GM03348 (cell line): ENCODE measurements around the gene GSX1.
A peak's percentile ranks its signal among the peaks of the same experiment; 100 is the strongest.
"Not testable (repeated sequence)": the region's sequence is repeated elsewhere in the genome, so short reads cannot be mapped to it uniquely, and the experiment has no call there.

Source experiments
- DNase-seq: peaks from one replicate; pipeline ENCODE4 v3.0.0; 2012; ENCODE audit warnings: low spot score

Gene GSX1

GRCh38 chr13:27792393-27793218 is at the start of gene GSX1:
TSS of gene GSX1 (plus strand) at chr13:27792483. CDS start at chr13:27792691, 208 bp downstream.
- peak; percentile 86 for DNase-seq

DNA sequence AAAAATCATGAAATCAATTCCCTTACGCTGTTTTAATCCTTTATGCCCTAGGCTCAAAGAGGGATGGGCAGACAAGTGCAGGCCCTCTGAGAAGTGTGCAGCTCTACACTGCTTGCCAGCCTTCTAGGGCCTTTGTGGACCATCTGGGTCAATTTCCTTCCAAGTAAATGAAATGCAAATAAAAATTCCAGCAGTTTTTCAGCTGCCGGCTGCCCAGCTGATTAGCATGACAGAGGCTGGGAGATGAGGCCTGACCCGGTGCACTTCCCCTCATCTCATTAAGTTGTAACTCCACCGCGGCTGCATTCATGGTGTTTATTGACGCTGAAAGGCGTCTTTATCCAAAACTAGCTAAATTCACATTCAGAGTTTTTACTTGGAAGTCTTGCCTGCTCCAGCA is 47.5 kb upstream of the GSX1 start:
- no peak for DNase-seq

- no peak for DNase-seq
Measured at GRCh38 chr13:27745301-27745700, 47.0 kb upstream of the GSX1 start.

- DNase-seq: not testable (repeated sequence)
Measured at GRCh38 chr13:27748143-27748542, 44.1 kb upstream of the GSX1 start.

GRCh38 chr13:27751953-27752532 is 40.2 kb upstream of the GSX1 start:
- no peak for DNase-seq

DNA sequence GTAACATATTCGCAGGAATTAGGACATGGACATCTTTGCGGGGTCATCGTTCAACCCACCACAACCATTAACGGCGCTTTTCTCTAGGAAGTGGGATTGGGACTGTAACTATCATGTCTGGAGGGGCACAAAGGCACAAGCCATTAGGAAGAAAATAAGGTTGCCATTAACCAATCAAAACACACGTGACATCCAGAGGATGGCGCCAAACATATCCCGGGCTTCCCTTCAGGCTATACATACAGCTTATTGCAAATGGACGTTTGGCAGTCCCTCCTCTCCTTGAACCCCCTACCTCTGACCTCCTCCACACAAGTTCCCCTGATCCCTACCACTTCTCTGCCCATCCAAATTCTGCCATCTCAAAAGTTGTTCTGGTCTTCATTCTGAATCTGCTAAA is 26.6 kb upstream of the GSX1 start:
- DNase-seq: no peak

DNA sequence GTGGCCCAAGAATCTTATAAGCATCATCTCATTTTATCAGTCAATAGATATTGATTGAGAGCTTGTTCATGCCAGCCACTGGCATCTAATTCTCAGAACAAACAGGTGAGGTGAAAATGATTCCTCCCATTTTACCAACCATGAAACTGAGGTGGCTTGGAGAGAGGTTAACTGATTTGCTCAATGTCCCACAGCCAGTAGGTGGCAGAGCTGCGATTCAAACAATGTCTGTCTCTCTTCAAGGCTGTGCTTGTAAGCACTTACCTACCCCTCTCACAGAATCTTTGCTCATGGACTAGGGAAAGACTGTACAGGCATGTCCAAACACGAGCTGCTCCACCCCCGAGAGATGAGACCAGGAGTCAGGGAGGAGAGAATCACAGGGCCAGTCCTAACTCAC is 21.5 kb upstream of the GSX1 start:
- DNase-seq: peak; percentile 35

GRCh38 chr13:27772651-27773425 is 19.4 kb upstream of the GSX1 start:
- no peak for DNase-seq

GRCh38 chr13:27774169-27774568 is 18.1 kb upstream of the GSX1 start:
- DNase-seq: no peak

DNA sequence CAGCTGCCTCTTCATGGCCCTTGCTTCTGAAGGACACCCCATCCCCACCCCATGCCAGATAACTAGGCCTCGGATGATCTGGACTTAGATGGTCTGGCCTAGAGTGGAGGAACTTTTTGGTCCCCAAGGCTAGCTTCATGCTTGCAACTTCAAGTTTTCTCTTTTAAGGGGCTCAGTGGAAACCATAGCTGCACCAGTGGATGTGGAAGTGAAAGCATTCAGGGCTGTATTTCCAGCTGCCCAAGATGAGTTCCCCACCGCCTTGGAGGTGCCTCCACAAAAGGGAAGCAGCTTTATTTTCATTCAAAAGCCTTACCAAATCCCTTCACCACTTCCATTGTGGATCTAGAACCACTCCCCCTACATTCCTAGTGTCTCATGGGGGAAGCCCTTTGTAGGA is 17.6 kb upstream of the GSX1 start:
- no peak for DNase-seq

DNA sequence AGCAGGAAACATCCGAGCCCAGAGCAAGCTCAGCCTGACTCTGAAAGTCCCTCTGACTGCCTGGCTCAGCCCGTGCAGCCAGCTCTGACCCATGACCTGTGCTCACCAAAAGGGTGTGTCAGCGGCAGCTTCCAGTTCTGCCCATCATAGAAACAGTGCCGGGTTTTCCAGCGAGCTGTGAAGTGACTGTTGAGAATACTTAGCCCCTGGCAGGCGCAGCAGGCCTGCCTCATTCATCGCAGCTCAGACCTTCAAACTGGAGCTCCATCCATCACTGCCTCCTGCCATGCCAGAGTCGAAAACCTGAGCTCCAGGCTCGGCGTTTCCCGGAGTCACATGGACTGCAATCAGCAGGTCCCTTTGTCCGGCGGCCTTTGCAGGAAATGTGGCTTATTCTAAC is 16.3 kb upstream of the GSX1 start:
- no peak for DNase-seq

DNA sequence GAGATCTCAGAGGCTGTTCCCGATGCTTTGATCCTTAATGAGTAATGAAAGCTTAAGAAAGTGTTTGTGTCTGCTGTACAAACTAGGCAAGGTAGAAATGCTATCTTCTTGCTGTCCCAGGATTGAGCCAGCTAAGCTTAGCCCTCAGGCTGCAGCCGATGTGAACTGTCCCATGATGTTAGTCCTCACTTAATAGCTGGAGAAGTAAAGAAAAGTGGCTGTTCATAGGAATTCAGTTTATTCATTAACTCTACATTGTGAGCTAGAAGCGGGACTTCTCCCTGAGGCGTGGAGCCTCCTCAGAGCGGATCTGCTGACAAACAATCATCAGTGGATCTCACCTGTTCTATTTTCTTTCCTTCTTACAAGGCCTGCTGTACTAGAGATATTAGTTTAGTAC is 10.1 kb upstream of the GSX1 start:
- no peak for DNase-seq

GRCh38 chr13:27783111-27783510 is 9.2 kb upstream of the GSX1 start:
- no peak for DNase-seq

DNA sequence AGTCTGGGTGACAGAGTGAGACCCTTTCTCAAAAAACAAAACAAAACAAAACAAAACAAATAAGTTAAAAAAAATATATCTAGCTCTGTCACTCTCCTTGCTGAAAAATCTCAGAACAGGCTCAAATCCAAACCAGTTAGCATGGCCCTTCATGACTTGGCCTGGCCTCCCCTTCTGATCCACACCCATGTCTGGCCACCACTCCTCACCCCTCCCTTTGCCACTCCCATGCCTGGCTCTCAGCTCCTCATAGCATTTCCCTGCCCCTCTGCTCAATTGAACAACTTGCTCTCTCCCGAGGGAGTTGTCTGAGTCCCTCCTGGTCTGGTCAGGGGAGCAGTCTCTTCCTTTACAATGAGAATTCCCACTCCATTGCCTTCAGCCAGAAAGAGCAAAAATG is 4.0 kb upstream of the GSX1 start:
- no peak for DNase-seq

DNA sequence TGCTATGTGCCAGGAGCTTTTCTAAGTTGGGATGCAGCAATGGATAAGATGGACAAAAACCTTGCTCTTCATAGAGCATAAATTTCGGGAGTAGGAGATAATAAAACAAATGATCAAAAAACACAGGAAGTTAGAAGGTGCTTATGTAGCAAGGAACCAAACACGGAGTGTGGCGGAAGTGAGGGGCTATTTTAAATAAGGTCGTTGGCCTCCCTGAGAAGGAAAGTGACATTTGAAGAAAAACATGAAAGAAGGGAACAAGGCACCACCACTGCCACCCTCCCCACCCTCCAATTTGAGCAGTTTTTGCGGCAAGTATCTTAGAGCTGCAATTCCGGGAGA is 3.2 kb upstream of the GSX1 start:
- DNase-seq: no peak

- no peak for DNase-seq
Measured at GRCh38 chr13:27789495-27790303, 2.6 kb upstream of the GSX1 start.

GRCh38 chr13:27790523-27790922 is 1.8 kb upstream of the GSX1 start:
- DNase-seq: no peak

DNA sequence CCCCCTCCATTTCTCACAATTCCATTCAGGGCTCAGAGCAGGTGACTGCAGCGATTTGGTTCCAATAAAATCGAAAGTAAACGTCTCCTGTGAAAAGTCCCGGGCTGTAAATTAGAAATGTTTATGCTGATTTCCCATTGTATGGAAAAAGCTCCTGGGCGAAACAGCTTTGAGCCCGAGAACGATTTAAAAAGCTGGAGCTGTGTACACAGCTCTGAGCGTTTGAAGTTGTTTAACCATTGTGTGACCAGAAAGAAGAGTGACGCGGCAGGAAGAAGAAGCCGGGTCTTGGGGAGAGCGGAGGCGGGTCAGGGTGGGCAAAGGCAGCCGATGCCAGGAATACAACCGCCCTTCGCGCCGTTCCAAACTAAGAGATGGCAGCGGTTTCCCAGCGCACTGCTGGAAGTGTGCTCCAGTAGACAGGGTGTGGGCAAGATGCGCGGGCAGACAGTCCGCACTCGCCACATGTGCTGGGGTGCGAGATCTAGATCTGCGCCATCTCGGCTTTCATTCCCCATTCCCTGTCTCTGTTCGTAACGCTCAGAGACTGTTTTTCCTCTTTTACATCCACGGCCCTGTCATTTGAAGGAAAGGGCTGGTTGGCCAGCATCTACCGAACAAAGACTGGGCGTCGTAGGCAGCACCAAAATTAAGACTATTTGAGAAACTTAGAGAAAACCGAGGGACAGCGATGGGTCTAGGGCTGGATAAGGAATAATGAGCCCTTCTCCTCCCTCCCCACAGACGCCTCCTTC is 960 bp upstream of the GSX1 start:
- no peak for DNase-seq

DNA sequence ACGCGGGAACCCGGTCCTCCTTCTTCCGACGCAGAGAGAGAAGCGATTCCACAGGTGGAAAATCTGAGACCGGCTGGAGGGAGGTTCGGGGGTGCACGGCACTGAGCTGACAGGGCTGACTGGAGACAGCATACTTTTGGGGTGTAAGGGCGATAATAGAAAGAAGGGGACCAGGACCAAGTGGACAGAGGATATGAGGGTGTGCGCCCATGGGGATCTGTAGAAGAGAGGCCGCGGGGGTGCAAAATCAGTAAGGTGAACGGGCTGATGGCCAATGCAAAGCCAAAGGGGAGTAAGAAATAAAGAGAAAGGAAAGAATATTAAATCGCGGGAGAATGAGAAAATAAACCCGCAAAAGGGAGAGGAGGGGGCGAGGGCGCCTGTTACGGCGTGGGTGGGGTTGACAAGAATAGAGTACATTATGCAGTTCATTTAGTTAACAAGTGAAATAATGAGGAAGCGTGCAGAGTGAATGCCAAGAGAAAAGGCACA is 336 bp upstream of the GSX1 start:
- DNase-seq: no peak

- no peak for DNase-seq
Measured at GRCh38 chr13:27793507-27794367, 1.5 kb downstream of the GSX1 start.

DNA sequence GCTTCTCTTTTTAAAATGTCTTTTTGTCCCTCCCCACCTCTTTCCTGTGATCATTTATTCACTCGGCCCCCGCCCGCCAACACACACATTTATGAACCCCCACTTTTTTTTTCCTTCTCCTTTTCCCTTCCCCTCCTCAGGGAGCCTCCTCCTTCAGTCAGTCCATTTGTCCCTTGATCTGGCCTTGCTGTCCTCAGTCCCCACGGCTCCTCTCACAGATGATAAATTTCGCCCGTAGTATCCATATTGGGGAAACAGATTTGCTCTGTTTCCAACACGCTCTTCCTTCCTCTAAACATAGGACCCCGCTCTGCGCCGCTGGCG is 2.0 kb downstream of the GSX1 start:
- DNase-seq: no peak
